Placental pericyte (primary cell): Measurements from ENCODE around the gene STOM. TPM values are rescaled to one million over a fixed set of nuclear protein-coding genes. Genes with fewer than 3 reads are reported as not detected.

Experiments used
- total RNA-seq: library from RNA; depleted of rRNA; stranded (reverse); fragments of >200 nt; gene quantifications from 2 replicates; pipeline ENCODE4 v1.2.3, GENCODE V29; 2012

STOM gene
- total RNA-seq = 108 and 258 TPM in 2 replicates

DNA sequence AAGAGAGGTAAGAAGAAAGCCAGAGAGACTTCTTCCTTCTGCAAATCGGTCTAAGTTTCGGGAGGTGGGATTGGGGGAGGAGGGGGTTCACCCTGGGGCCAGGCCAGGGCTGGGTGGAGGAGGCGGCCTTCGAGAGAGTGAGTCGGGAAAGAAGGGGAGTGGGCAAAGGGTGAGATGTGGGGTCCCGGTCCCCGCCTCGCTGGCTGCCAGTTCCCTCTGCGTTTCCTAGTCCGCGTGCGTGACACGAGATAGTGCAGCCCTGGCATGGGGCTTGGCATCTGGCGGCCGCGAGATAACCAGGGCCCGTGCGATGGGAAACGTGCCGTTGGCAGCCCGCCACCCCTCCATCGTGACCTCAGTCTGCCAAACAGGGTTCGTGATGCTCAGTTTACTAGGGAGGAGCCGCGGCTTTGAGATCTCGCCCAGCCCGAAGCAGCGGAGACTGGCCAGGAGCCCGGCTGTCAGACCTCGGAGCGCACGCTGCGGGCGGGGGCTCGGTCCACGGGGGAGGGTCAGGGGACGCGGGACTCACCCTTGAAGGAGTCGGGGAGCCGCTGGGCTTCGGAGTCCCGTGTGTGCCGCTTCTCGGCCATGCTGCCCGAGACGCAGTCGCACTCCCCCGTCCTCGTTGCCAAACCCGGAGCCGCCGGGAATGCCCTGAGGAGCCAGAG is at the start of gene STOM:
Gene STOM (minus strand): TSS at position 656 of the 671 bp plus-strand sequence. CDS start 63 bp downstream, at position 593.

Other genes with a start within 250 kb of the STOM start
- 23.0 and 33.6 TPM in 2 replicates for gene RAB14, start 168.4 kb downstream of the STOM start, total RNA-seq
- gene GSN, start 102.1 kb downstream of the STOM start, total RNA-seq = 137 and 436 TPM in 2 replicates
- not detected in 2 replicates for gene GGTA1, start 129.6 kb upstream of the STOM start, total RNA-seq